HL-60 (cell line): ENCODE data around the gene WDR33.

Source experiments
- DNase-seq, 2 experiments: peaks; one replicate each; pipeline ENCODE4 v3.0.0-alpha.2; 2010 to 2020; ENCODE audit warnings: low read depth in 1 of 2, low spot score in 1 of 2
- H3K27ac ChIP-seq: fragments of 250-450 bp; sonication (Bioruptor Pico); replicated peaks from 2 replicates; pipeline ENCODE4 v1.5.1; 2020; ENCODE audit warnings: mild to moderate bottlenecking, moderate library complexity
- H3K27me3 ChIP-seq: fragments of 250-450 bp; sonication (Bioruptor Pico); 2 replicates; pipeline ENCODE4 v1.5.1; 2021; ENCODE audit warnings: mild to moderate bottlenecking, moderate library complexity; ENCODE audit not compliant: insufficient read depth, poor library complexity, severe bottlenecking
- H3K4me3 ChIP-seq: replicated peaks from 2 replicates; pipeline ENCODE4 v1.5.1; 2011; ENCODE audit warnings: mild to moderate bottlenecking, control low read depth, low read length; ENCODE audit not compliant: insufficient read depth
- CTCF ChIP-seq: IDR thresholded peaks from one replicate; pipeline ENCODE4 v1.5.1; 2011; ENCODE audit warnings: low read length, control low read depth, inconsistent platforms; ENCODE audit not compliant: insufficient read depth
- GABPA ChIP-seq: IDR thresholded peaks from 2 replicates; pipeline ENCODE4 v1.6.1; 2012; ENCODE audit warnings: low read depth
- POLR2AphosphoS5 ChIP-seq: IDR thresholded peaks from 2 replicates; pipeline ENCODE4 v1.6.1; 2012; ENCODE audit warnings: low read depth
- SPI1 ChIP-seq: IDR thresholded peaks from 2 replicates; pipeline ENCODE4 v1.6.1; 2012; ENCODE audit warnings: low read depth, mild to moderate bottlenecking, borderline replicate concordance
- TF ChIP-seq, protein P1 (sequence below): IDR thresholded peaks from 2 replicates; pipeline ENCODE4 v1.6.1; 2012; ENCODE audit warnings: low read depth; ENCODE audit not compliant: insufficient replicate concordance

The WDR33 gene

DNA sequence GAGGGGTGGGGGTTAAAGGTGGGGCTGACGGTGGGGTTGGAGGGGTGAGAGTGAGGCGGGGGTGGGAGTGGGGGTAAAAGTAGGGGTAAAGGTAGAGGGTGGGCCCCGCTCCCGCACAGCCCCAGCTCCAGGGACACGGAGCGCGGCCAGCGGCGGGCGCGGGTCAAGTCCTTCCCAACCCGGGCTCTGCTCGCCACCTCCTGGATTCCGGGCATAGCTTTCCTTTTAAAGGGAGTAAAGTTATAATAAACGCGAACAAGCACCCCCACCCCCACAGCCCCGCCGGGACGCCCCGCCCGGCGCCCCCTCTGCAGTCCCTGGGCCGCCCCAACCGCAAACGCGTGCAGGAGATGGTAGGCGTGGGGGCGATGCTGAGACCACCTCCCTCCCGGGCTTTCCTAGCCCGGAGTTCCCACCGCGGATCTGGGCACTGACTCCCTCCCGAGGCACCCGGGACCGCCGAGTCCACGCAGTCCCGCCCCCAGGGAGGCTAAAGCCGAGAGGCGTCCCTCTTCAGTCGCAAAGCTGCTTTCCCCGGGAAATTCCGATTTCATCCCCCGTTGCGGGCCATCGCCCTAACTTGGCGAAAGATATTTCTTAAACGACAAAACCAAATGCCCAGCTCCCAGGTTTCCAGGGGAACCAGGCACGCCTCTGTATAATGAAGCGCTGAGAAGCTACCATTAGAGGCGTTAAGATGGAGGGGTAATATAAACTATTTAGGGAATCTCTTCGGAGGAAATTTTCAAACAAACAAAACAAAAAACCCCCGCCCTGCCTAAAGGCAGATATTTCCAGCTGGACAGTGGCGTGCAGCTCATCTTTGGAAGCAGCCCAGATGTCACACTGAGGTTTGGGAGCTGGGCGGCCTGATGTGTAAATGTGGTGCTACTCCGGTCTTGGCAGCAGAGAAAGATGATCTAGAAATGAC lies 135.4 kb downstream of the WDR33 start, which contains the start of gene LIMS2:
LIMS2 (minus strand) TSS at position 200 of the 931 bp plus-strand sequence. CDS start 506 bp downstream, outside the sequence.
- Histone ChIP-seq H3K4me3 (peak within 1 kb of the TSS; percentile 10; the same call in 1 of the 2 replicates), H3K27ac (no peak within 1 kb of the TSS), H3K27me3 (peaks cover 35% of the 10 kb centered on the region)
- TF ChIP-seq, protein P1, sequence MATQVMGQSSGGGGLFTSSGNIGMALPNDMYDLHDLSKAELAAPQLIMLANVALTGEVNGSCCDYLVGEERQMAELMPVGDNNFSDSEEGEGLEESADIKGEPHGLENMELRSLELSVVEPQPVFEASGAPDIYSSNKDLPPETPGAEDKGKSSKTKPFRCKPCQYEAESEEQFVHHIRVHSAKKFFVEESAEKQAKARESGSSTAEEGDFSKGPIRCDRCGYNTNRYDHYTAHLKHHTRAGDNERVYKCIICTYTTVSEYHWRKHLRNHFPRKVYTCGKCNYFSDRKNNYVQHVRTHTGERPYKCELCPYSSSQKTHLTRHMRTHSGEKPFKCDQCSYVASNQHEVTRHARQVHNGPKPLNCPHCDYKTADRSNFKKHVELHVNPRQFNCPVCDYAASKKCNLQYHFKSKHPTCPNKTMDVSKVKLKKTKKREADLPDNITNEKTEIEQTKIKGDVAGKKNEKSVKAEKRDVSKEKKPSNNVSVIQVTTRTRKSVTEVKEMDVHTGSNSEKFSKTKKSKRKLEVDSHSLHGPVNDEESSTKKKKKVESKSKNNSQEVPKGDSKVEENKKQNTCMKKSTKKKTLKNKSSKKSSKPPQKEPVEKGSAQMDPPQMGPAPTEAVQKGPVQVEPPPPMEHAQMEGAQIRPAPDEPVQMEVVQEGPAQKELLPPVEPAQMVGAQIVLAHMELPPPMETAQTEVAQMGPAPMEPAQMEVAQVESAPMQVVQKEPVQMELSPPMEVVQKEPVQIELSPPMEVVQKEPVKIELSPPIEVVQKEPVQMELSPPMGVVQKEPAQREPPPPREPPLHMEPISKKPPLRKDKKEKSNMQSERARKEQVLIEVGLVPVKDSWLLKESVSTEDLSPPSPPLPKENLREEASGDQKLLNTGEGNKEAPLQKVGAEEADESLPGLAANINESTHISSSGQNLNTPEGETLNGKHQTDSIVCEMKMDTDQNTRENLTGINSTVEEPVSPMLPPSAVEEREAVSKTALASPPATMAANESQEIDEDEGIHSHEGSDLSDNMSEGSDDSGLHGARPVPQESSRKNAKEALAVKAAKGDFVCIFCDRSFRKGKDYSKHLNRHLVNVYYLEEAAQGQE: no peak
- no peak for TF ChIP-seq GABPA
- no peak for TF ChIP-seq POLR2AphosphoS5
- no peak for TF ChIP-seq CTCF
- no peak for TF ChIP-seq SPI1
- no peak for DNase-seq

- H3K4me3 ChIP-seq: peak overlapping the region; percentile 10; the same call in 1 of the 2 replicates
- H3K27me3 ChIP-seq: peaks cover 35% of the 10 kb centered on the region
- TF ChIP-seq SPI1 (no peak), POLR2AphosphoS5 (no peak), CTCF (no peak), GABPA (no peak)
- TF ChIP-seq, protein P1: no peak
- no peak for DNase-seq
- no peak overlapping the region for H3K27ac ChIP-seq
Observed at GRCh38 chr2:127674241-127675209, 136.4 kb downstream of the WDR33 start.

GRCh38 chr2:127673291-127674069 lies 137.5 kb downstream of the WDR33 start:
- no peak for DNase-seq
- no peak overlapping the region for H3K4me3 ChIP-seq
- TF ChIP-seq CTCF (no peak), GABPA (no peak), SPI1 (no peak), POLR2AphosphoS5 (no peak)
- TF ChIP-seq, protein P1: no peak
- H3K27me3 ChIP-seq: peaks cover 35% of the 10 kb centered on the region
- no peak overlapping the region for H3K27ac ChIP-seq
